ENCODE data around the gene ASRGL1.
"Not testable (repeated sequence)": the region's sequence is repeated elsewhere in the genome, so short reads cannot be mapped to it uniquely, and the experiment has no call there.

GRCh38 chr11:62380821-62381245, 43.6 kb downstream of the ASRGL1 start:
- TF ChIP-seq CTCF (IDR thresholded peaks at IDR 0.05) (peak; percentile 79 to 86 (median 84)), POLR2AphosphoS5 (IDR thresholded peaks at IDR 0.05) (peak in 1 of 2 donors; percentile 7)
- TF ChIP-seq POLR2A (IDR thresholded peaks at IDR 0.05; ENCODE audit: low read depth): not testable (repeated sequence)

Measured in esophagus muscularis mucosa (tissue), 3 donors.